Hematopoietic multipotent progenitor cell treated with erythropoietin and hydrocortisone succinate and interleukin-3 and kit ligand, for 4 days (in vitro differentiated cells): Measurements from ENCODE around the gene ZNF534.
"Not testable (repeated sequence)": the region's sequence is repeated elsewhere in the genome, so short reads cannot be mapped to it uniquely, and the experiment has no call there.

Experiments used
- DNase-seq: peaks from one replicate; pipeline ENCODE4 v3.0.0-alpha.2; 2015

ZNF534 gene

DNA sequence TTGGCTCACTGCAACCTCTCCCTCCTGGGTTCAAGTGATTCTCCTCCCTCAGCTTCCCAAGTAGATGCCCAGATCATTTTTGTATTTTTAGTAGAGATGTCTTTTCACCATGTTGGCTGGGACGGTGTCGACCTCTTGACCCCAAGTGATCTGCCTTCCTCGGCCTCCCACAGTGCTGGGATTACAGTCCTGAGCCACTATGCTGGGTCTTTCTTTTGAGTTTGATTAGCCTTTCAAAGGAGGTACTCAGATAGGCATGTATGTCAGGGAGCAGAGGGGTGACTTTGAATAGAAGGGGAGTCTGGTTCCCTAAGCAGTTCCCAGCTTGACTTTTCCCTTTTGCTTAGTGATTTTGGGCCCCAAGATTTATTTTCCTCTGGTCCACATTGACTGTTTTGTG is 71.5 kb downstream of the ZNF534 start:
- not testable (repeated sequence) for DNase-seq

DNA sequence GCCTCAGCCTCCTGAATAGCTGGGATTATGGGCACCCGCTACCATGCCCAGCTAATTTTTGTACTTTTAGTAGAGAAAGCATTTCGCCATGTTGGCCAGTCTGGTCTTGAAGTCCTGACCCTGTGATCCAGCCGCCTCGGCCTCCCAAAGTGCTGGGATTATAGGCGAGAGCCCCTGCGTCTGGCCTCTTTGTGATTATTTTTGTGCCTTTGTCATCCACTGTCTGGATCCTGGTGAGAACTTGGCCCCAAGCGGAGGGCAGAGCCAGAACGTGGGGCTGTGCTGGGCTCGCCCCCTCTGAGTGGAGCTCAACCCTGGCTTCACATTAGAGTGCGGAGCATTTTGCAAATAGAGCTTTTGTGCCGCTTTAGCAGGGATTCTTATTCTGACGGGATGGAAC is 72.0 kb downstream of the ZNF534 start:
- not testable (repeated sequence) for DNase-seq
